Measurements from ENCODE around the gene PSMD1. TPM values are rescaled to one million over a fixed set of nuclear protein-coding genes. Genes with fewer than 3 reads are reported as not detected.

Gene PSMD1
- total RNA-seq, 4 donors from 2014 or later: 47.9 to 79.3 (median 61.9) TPM

DNA sequence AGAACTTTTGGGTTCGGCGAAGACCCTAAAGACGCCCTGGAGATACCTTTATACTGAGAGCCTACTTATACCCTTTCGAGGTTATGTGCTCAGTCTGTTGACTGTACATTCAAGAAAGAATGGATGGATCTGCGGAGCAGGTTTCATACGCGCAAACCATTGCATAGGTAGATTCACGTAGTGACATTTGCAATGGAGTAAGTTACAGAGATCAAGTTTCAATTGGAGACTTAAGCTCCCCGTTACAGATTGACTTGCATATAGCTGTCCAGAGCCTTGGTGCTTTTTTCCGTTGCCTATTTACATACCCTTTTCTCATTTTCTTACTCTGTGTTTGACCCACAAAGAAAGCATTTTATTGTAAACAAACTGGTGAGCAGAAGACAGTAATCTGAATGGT is 923 bp downstream of the PSMD1 start:
- WGBS, 2 donors: 4 to 5% methylated on average over 10 of the region's 10 CpGs
- Histone ChIP-seq H3K9me3 (no peaks in the 10 kb centered on the region), H3K36me3 (peaks cover 0 to 15% (median 0%) of the 10 kb centered on the region in 3 donors), H3K27me3 (no peaks in the 10 kb centered on the region), H3K27ac (peak overlapping the region in 2 of 4 donors; percentile 91 to 94), H3K4me1 (peaks cover 0 to 41% (median 21%) of the 10 kb centered on the region in 4 donors), H3K4me3 (peak overlapping the region; percentile 65 to 99 (median 86))
- TF ChIP-seq, protein P1, sequence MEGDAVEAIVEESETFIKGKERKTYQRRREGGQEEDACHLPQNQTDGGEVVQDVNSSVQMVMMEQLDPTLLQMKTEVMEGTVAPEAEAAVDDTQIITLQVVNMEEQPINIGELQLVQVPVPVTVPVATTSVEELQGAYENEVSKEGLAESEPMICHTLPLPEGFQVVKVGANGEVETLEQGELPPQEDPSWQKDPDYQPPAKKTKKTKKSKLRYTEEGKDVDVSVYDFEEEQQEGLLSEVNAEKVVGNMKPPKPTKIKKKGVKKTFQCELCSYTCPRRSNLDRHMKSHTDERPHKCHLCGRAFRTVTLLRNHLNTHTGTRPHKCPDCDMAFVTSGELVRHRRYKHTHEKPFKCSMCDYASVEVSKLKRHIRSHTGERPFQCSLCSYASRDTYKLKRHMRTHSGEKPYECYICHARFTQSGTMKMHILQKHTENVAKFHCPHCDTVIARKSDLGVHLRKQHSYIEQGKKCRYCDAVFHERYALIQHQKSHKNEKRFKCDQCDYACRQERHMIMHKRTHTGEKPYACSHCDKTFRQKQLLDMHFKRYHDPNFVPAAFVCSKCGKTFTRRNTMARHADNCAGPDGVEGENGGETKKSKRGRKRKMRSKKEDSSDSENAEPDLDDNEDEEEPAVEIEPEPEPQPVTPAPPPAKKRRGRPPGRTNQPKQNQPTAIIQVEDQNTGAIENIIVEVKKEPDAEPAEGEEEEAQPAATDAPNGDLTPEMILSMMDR (IDR thresholded peaks at IDR 0.05): no peak
- TF ChIP-seq POLR2A (IDR thresholded peaks at IDR 0.05): no peak
- TF ChIP-seq EP300 (IDR thresholded peaks at IDR 0.05): no peak
- DNase-seq (ENCODE audit: low spot score in 2 of 2): no peak

DNA sequence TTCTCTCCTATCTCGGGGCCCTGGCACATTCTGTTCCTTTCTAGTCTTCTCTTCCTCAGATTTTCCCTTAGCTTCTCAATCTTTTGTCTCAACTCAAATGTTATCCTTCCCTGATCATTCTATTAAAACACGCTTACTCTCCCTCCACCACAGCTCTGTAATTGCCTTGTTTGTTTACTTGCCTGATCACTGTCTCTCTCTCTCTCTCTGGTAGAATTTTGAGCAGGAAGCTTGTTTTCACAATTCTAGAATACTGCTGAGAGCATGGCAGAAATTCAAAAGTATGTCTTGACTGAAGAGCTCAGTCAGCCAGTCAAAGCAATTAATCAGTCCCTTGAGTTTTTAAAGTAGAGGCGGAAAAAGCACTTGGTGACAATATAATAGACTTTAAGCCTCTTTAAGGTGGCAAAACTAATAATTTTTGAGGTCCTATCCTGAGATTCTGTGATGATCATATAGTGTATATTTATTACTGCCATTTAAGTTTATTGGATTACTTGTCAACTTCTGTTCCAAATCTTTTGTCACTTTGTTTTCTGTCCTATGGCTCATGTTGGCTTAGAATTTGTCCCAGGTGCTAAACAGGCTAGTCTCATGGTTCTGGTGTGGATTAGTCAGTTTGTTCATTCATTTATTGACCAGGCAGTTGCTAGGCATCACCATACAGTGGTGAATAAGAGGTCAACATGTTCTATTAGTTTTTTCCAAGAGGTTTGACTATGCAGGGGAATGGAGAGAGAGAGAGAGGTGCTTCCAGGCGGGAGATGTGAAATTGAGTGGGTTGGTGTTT is 2.3 kb downstream of the PSMD1 start:
- Histone ChIP-seq H3K4me3 (no peak overlapping the region), H3K36me3 (peaks cover 0 to 29% (median 0%) of the 10 kb centered on the region in 3 donors), H3K27ac (no peak overlapping the region), H3K9me3 (no peaks in the 10 kb centered on the region), H3K27me3 (no peaks in the 10 kb centered on the region), H3K4me1 (peaks cover 0 to 37% (median 21%) of the 10 kb centered on the region in 4 donors)
- TF ChIP-seq, protein P1 (IDR thresholded peaks at IDR 0.05): no peak
- TF ChIP-seq EP300 (IDR thresholded peaks at IDR 0.05) (no peak), POLR2A (IDR thresholded peaks at IDR 0.05) (no peak)
- DNase-seq (ENCODE audit: low spot score in 2 of 2): no peak
- WGBS, 2 donors: 66 to 68% methylated on average over 4 of the region's 4 CpGs

DNA sequence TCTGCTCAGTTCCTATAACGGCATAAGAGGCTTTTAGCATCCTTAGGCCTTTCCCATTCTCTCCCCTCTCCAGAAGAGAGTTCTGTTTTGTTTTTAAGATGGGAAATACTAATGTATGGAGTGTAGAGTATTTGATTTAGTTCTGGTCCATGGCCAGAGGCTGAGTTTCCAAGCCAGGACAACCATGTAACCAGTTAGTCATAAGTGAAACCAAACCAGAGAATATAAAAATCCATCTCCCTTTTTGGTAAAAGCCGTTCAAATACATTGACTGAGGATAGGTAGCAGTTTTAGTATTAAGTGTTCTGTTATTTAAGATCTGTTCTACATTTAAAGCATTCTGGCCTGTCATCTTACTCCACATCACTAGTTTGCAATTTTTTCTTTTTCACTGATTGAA is 3.1 kb downstream of the PSMD1 start:
- Histone ChIP-seq H3K36me3 (peaks cover 0 to 37% (median 0%) of the 10 kb centered on the region in 3 donors), H3K4me1 (peaks cover 0 to 37% (median 21%) of the 10 kb centered on the region in 4 donors), H3K27me3 (no peaks in the 10 kb centered on the region), H3K4me3 (no peak overlapping the region), H3K9me3 (no peaks in the 10 kb centered on the region), H3K27ac (no peak overlapping the region)
- TF ChIP-seq, protein P1 (IDR thresholded peaks at IDR 0.05): no peak
- TF ChIP-seq POLR2A (IDR thresholded peaks at IDR 0.05): no peak
- TF ChIP-seq EP300 (IDR thresholded peaks at IDR 0.05): no peak
- 83 to 84% methylated on average over 2 of the region's 2 CpGs for WGBS, 2 donors
- no peak for DNase-seq (ENCODE audit: low spot score in 2 of 2)

DNA sequence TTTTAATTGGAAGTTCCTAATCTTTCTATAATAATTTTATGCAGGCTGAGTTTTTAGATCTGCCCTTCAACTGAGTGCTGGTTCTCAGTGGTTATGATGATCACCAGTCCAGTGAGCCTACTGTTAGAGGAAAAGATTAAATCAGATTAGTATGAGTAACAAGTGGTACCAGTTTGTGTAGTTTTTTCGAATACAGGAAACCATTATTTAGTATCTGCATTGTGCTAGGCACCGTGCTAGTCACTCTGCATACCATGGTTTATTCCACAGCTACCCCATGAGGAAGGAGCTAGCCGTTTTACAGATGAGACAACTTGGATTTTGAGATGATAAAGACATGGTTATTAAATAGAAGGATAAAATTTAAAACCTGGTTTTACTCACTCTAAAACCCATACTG is 6.1 kb downstream of the PSMD1 start:
- Histone ChIP-seq H3K4me3 (no peak overlapping the region), H3K4me1 (peaks cover 0 to 34% (median 16%) of the 10 kb centered on the region in 4 donors), H3K27me3 (no peaks in the 10 kb centered on the region), H3K36me3 (peaks cover 0 to 65% (median 4%) of the 10 kb centered on the region in 3 donors), H3K9me3 (no peaks in the 10 kb centered on the region), H3K27ac (no peak overlapping the region)
- DNase-seq (ENCODE audit: low spot score in 2 of 2): no peak
- no peak for TF ChIP-seq POLR2A (IDR thresholded peaks at IDR 0.05)
- TF ChIP-seq EP300 (IDR thresholded peaks at IDR 0.05): no peak
- TF ChIP-seq, protein P1 (IDR thresholded peaks at IDR 0.05): no peak
- 93% methylated on average over 3 of the region's 3 CpGs for WGBS, 2 donors

DNA sequence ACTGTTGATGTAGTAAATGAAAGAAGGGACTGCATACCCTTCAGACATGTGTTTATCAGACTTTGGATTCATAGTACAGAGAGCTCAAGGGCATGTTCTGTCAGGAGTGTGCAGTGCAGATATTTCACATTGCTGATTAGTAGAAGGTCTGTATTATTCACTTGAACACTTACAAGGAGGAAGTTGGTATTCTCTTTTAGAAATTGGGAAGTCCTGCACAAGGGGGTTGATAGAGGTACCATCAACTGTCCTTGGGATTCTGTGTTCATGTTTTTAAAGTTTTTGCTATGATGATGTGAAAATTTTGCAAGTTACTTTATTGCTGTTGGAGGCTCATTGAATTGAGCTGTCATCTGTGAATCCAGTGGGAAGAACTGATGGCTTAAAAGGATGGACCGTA is 6.7 kb downstream of the PSMD1 start:
- DNase-seq (ENCODE audit: low spot score in 2 of 2): no peak
- 95 to 100% methylated on average over 1 of the region's 1 CpG for WGBS, 2 donors
- Histone ChIP-seq H3K27ac (no peak overlapping the region), H3K27me3 (no peaks in the 10 kb centered on the region), H3K9me3 (no peaks in the 10 kb centered on the region), H3K4me1 (peaks cover 0 to 28% (median 10%) of the 10 kb centered on the region in 4 donors), H3K4me3 (no peak overlapping the region), H3K36me3 (peaks cover 0 to 70% (median 4%) of the 10 kb centered on the region in 3 donors)
- TF ChIP-seq EP300 (IDR thresholded peaks at IDR 0.05) (no peak), POLR2A (IDR thresholded peaks at IDR 0.05) (no peak)
- TF ChIP-seq, protein P1 (IDR thresholded peaks at IDR 0.05): no peak
